Measurements from ENCODE around the gene CIITA. TPM values are rescaled to one million over a fixed set of nuclear protein-coding genes. Genes with fewer than 3 reads are reported as not detected.

The CIITA gene
- total RNA-seq, 1 donor from 2014 or later = 0.13 TPM

DNA sequence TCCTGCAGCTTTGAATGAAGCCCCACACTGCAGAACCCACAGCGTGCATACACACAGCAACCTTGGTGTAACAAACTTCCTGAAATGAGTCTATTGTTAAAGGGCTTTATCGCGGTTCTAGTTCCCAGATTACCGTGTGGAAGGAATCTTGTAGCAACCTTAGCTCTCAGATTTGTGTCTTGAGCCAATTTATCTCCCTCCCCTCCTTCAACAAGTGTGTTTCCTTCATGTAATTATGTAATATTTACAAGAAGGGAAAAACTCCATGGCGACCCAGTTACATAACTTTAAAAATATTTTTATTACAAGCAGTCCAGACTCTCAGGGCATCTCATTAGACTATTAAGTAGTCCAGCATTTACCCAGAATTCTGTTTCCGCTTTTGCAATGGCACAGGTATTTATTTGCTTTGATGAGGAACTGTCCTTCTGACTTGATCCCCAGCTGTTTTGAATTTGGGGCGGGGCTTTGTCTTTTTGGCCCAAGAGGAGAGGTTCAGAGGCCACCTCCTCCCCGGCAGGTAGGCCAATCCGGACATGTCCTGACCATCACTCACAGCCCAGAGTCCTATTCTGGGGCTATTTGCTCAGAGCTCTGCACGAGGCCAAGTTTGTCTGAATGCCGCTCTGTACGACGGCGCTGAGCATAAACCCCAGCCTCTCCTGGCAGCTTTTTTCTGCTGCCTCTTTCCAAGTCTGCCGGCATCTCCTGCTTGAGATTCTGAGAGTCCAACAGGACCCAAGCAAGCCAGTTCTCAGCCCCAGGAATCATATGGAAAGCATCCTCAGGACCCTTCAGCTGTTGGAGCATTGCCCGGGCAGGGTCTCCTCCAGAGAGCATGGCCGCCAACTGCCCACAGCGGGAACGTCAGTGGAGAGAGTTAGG is 103.0 kb downstream of the CIITA start:
- DNase-seq (ENCODE audit: low spot score) = no peak
- Mint-ChIP-seq H3K4me3 (ENCODE audit: unreplicated experiment) (no peak overlapping the region), H3K27me3 (ENCODE audit: unreplicated experiment) (peaks cover 5% of the 10 kb centered on the region), H3K9me3 (ENCODE audit: unreplicated experiment) (no peaks in the 10 kb centered on the region), H3K27ac (ENCODE audit: unreplicated experiment) (no peak overlapping the region), H3K36me3 (ENCODE audit: low read depth, unreplicated experiment) (peaks cover 16% of the 10 kb centered on the region), H3K4me1 (ENCODE audit: unreplicated experiment) (peaks cover 27% of the 10 kb centered on the region)
- TF ChIP-seq, protein P1, sequence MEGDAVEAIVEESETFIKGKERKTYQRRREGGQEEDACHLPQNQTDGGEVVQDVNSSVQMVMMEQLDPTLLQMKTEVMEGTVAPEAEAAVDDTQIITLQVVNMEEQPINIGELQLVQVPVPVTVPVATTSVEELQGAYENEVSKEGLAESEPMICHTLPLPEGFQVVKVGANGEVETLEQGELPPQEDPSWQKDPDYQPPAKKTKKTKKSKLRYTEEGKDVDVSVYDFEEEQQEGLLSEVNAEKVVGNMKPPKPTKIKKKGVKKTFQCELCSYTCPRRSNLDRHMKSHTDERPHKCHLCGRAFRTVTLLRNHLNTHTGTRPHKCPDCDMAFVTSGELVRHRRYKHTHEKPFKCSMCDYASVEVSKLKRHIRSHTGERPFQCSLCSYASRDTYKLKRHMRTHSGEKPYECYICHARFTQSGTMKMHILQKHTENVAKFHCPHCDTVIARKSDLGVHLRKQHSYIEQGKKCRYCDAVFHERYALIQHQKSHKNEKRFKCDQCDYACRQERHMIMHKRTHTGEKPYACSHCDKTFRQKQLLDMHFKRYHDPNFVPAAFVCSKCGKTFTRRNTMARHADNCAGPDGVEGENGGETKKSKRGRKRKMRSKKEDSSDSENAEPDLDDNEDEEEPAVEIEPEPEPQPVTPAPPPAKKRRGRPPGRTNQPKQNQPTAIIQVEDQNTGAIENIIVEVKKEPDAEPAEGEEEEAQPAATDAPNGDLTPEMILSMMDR (IDR thresholded peaks at IDR 0.05; ENCODE audit: unreplicated experiment) = no peak

DNA sequence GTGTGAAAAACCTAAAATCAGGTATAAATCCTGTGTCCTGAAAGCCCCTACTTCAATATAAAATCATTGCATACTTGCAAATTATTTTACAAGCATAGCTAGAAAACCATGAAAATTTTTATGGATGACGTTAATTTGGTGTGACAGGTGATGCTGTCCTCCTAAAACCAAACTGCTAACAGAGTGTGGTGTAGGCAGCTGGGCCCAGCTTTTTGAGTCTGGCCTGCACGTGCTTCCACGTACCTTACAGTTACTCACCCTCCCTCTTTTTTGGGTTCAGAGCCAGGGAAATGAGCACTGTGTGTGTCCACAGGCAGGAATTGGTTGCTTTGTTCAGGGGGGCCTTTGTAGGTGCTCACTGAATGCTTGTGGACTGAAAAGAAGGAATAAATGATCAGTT is 103.8 kb downstream of the CIITA start:
- Mint-ChIP-seq H3K27me3 (ENCODE audit: unreplicated experiment) (peaks cover 5% of the 10 kb centered on the region), H3K4me1 (ENCODE audit: unreplicated experiment) (peaks cover 27% of the 10 kb centered on the region), H3K9me3 (ENCODE audit: unreplicated experiment) (no peaks in the 10 kb centered on the region), H3K36me3 (ENCODE audit: low read depth, unreplicated experiment) (peaks cover 18% of the 10 kb centered on the region), H3K4me3 (ENCODE audit: unreplicated experiment) (no peak overlapping the region), H3K27ac (ENCODE audit: unreplicated experiment) (no peak overlapping the region)
- DNase-seq (ENCODE audit: low spot score) = no peak
- TF ChIP-seq, protein P1 (IDR thresholded peaks at IDR 0.05; ENCODE audit: unreplicated experiment) = no peak

DNA sequence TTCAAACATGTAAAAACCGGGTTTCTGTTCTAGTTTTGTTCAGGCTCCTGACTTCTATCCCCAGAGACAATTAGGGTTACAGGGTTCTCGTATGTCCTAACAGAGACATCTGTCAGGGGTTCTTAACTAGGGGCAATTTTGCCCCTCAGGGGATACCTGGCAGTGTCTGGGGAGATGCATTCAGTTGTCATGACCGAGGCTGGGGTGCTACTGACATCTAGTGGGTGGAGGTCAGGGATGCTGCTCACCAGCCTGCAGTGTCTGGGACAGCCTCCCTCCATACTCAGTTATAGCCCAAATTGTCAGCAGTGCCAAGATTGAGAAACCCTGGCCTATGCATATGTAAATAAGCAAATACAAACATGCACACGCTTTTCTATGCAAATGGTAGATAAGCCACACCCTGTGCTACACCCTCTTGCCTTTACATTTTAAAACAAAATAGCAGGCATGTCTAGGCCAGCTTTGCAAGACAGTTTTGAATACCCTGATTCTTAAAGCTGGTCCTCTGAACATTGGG is 104.8 kb downstream of the CIITA start:
- Mint-ChIP-seq H3K27ac (ENCODE audit: unreplicated experiment) (no peak overlapping the region), H3K27me3 (ENCODE audit: unreplicated experiment) (peaks cover 5% of the 10 kb centered on the region), H3K9me3 (ENCODE audit: unreplicated experiment) (no peaks in the 10 kb centered on the region), H3K4me3 (ENCODE audit: unreplicated experiment) (no peak overlapping the region), H3K4me1 (ENCODE audit: unreplicated experiment) (peaks cover 27% of the 10 kb centered on the region), H3K36me3 (ENCODE audit: low read depth, unreplicated experiment) (peaks cover 23% of the 10 kb centered on the region)
- TF ChIP-seq, protein P1 (IDR thresholded peaks at IDR 0.05; ENCODE audit: unreplicated experiment) = no peak
- DNase-seq (ENCODE audit: low spot score) = peak; percentile 31

DNA sequence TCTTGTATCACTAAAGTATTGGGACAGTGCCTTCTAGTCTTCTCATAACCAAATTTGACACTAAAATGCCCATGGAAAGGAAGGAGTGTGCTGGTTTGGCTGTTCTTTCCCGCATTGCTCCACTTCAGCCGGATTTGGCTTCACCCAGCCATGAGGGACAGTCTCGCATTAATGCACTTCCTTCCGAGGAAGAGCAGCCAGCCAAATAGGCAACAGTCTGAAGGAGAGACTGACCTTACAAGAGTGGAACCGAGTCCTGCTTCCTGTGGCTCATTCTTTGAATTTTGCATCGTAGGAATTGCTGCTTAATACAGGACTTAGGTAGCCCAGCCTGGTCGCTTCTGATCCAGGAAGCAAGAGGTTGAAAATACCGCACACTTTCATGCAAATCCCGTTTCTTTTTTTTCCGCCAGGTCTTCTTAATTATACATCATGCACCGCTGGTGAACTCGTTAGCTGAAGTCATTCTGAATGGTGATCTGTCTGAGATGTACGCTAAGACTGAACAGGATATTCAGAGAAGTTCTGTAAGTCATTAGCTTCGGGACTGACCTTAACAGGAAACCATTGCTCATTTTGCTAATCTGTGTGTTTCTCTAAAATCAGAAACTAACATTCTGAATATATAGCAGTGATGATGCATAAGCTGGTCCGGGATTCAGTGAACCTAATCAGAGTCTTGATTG is 105.6 kb downstream of the CIITA start:
- no peak for DNase-seq (ENCODE audit: low spot score)
- Mint-ChIP-seq H3K9me3 (ENCODE audit: unreplicated experiment) (no peaks in the 10 kb centered on the region), H3K36me3 (ENCODE audit: low read depth, unreplicated experiment) (peaks cover 23% of the 10 kb centered on the region), H3K27me3 (ENCODE audit: unreplicated experiment) (peaks cover 4% of the 10 kb centered on the region), H3K4me3 (ENCODE audit: unreplicated experiment) (no peak overlapping the region), H3K4me1 (ENCODE audit: unreplicated experiment) (peaks cover 22% of the 10 kb centered on the region), H3K27ac (ENCODE audit: unreplicated experiment) (peak overlapping the region; percentile 57)
- TF ChIP-seq, protein P1 (IDR thresholded peaks at IDR 0.05; ENCODE audit: unreplicated experiment) = no peak

All from endothelial cell (in vitro differentiated cells).